Frontal cortex (tissue), 4 donors: Measurements from ENCODE around the gene ANGPTL2. TPM values are rescaled to one million over a fixed set of nuclear protein-coding genes. Genes with fewer than 3 reads are reported as not detected.

Experiments used
- DNase-seq, 2 donors: peaks; one replicate each; pipeline ENCODE4 v3.0.0; 2012; ENCODE audit warnings: low spot score in 2 of 2
- FAIRE-seq: peaks from 2 replicates; lab custom pipeline; 2012; peaks lifted over from hg19 to GRCh38; lab: Jason Lieb, UNC
- total RNA-seq: library from RNA; depleted of rRNA; stranded (reverse); fragments of >200 nt; gene quantifications from one replicate; pipeline ENCODE4 v1.2.3, GENCODE V29; 2014
- donor health status: control.
- donor health status: control.
- donor health status: control.

ANGPTL2 gene
- total RNA-seq, 1 donor from 2014 or later: 2.0 TPM

DNA sequence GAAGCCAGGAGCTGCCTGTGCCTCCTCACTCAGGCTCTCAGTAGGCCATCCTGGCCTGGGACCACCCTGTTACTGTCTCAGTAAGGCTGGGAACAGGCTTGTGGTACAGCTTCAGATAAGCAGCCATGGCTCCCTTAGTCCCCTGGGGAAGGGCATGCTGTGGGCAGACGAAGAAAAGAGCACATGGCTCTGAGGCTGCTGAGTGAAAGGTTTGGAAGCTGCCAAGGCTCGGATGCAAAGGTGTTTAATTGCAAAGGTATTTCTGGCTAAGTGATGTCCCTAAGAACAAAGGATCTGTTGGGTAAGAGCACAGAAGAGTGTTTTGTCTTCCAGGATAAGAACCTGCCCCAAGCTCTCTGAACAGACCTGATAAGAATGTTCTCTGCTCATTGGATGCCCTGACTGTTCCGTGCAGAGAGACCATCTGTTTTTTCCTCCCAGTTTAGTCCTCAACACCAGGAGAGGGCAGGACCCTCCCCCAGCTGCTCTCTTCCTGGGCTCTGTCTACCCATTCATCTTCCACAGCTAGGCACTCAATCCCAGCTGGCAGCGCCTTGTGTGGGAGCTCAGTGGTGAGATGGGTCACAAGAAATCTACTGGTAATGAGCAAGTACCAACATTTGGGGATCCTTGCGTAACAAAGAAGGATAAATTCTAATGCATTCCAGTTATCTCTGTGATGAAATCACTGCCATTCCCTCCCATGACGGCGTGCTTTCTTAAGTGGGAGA is 17.7 kb downstream of the ANGPTL2 start:
- FAIRE-seq (no peak), DNase-seq (no peak)

DNA sequence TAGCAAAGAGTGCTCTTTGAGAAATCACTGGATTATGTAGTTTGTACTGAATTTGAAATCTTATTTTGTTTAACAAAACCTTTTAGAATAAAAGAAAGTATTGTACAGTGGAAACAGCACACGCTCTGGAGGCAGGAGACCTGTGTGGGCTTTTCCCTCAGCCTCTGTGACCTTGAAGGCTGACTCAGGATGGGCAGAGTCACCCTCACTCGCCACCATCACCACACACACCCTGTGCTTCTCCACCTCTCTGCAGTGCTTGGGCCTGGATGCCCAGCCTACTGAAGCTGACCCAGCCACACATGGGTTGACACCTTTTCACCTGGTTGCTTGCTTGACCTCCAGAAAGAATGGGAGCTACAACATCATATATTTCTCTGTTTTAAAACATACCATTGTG is 19.6 kb downstream of the ANGPTL2 start:
- no peak for FAIRE-seq

DNA sequence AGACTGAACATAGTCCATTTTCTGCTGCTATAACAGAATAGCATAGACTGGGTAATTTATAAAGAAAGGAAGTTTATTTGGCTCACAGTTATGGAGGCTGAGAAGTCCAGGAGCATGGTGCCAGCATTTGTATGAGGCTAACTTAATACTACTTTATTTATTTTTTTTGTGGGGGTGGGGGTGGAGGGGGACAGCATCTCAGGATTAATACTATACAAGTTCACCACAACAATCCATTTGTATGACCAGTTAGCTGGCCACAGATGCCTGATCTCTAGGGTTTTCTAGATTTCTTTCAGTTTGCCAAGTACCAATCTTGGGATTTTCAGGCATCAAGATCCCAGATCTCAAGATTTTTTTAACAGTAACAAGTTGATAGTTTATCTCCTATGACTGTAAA is 20.3 kb downstream of the ANGPTL2 start:
- DNase-seq (no peak), FAIRE-seq (no peak)

More for the DNA sequence above, 19.6 kb downstream of the ANGPTL2 start:
- DNase-seq: no peak

DNA sequence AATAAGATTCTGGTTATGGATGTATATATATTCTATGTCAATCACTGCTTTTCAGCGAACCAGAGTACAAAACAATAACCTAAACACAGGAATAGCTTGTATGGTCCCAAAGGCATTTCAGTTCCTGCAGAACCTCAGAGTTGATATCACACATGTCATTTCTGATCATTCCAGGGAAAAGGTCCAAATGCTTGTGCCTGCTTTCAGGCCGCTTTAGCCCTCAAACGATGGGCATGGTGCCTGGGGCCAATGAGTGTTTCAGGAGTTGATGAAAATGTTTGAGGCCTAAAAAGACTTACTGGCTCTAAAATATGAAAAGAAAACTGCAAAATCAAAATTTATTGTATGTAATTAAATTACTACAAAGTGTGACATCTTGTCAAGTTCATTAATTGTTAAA is 22.8 kb downstream of the ANGPTL2 start:
- no peak for DNase-seq
- FAIRE-seq: no peak

DNA sequence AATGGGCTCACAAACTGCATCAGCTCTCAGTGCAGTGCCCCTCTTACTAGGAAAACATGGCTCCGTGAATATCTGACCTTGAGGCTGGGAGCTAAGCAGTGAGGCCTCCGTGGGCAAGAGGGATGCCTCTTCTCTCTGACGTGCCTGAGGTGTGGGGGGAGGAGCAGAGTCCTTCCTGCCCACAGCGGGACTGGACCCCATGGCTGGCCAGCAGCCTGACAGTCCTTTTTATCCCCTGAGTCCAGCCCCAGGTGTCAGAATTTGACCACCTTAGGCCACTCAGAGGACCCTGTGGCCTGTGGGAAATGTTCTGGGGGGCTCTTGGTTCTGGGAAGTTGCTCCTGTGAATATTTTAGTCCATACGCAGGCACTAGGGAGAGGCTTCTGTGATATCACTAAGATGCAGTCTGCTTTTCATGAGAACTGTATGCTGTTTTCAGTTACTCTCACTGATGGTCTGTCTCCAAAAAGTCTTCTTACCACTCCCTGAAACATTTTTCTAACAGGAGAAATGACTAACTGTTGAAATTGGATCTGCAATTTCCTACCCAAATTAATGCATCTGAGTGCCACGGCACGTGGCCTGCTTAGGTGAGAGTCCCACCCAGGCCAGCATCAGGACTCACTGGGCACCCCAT is 23.4 kb downstream of the ANGPTL2 start:
- no peak for DNase-seq

DNA sequence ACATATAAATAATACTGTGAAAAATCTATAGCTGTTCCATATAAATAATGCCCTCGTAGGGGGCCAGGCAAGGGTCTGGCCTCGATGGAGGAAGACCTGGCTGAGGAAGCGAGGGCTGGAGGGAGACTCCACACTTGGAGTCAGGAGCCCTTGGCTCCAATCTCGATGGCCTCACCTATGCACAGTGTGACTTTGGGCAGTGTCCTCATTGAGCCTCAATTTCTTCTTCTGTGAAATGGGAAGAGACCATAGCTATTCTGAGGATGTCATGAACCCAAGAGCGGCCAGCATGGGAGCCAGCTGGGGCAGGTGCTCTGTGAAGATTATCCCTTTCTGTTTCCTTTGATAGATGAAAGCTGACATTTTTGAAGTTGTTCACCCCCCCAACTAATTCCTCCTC is 24.8 kb downstream of the ANGPTL2 start:
- FAIRE-seq (no peak), DNase-seq (no peak)

More for the DNA sequence above, 23.4 kb downstream of the ANGPTL2 start:
- FAIRE-seq: no peak

DNA sequence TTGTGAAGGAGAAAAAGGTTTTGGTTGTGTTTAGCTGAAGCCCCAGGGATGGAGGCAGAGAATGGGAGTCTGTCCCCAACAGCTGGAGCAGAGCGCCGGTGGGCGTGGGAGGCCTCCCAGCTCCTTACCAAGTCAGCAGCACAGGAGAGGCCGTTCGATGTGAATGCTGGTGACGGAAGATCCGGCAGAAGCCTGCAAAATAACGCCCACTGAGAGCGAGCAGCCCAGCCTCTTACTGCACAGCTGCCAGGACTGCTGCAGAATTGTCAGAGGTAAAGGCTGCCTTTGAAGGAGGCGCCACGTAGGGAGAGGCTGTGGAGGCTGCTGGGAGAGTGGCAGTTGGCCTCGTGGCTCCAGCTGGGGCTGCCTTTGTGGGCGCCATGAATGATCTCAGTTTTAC is 26.2 kb downstream of the ANGPTL2 start:
- DNase-seq: no peak
- FAIRE-seq: no peak

DNA sequence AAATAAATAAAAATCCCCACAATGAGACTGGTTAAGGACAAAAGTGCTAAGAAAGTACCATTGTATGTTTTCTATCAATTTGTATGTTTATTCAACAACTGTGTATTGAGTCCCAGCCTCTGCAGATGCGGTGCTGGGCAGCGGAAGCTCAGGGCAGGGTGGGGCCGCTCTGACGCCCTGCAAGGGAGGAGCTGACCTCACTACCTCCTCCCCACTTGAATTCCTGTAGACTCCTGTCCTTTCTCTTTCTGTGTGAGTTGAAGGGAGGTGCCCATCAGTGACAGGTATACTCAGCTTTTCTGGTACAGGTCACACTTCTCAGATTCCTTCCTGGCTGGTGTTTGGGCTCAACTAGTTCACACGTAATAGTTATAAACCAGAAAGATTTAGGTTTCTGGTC is 27.0 kb downstream of the ANGPTL2 start:
- no peak for FAIRE-seq

DNA sequence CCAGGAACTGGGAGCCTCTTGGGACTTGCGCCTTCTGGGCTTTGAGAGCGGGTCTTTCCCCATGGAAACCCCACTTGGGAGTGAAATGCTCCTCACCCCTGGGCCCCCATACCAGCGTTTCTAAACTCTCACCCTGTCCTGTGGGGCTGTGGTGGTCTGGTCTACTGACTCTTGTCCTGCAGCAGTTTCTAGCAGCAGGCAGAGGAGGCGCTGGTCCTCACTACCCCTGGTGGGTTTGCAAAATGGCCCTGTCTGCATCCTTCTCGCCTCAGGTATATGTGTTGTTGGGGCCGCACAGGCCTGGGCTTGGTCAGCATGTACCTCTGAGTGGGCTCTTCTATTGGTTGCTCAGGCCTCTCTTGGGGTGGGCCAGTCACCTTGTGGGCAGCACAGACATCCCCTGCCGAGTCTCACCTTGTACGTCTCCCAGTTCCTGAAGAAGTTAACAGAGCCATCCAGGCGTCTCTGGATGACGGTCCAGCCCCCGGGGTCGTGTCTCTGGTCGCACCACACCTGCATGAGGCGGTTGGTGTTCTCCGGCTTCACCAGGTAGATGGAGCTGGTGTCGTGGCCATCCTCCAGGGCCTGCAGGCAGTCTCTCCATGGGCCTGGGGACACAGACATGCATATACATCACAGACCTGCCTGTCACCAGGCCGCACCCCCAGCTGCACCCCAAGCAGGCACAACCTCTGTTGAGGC is 29.0 kb downstream of the ANGPTL2 start:
- FAIRE-seq (no peak), DNase-seq (no peak)

More for the DNA sequence above, 27.0 kb downstream of the ANGPTL2 start:
- DNase-seq: no peak

DNA sequence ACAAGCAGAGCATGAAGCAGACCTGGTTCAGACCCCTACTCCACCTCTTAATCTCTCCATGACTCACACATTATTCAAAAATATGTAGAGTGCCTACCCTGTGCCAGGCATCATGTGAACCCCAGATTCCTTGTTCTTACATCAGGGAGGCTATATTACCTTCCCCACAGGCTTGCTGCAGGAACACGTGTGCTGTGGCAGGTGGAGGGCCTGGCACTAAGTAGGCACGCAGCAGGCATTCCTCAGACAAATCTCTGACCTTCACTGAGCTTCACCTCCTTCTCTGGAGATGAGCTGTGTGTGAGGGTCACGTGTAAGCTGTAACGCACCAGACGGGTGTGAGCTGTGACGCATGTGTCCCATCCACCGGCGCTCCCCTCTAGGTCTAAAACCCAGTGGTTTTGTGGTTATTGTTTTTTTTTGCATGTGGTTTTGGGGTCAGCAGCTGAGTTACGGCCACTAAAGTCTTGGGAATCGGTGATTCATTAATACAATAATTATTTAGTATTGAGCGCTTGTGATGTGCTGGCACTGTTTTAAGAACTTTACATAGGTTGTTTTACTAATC is 30.3 kb downstream of the ANGPTL2 start:
- FAIRE-seq (no peak), DNase-seq (no peak)

DNA sequence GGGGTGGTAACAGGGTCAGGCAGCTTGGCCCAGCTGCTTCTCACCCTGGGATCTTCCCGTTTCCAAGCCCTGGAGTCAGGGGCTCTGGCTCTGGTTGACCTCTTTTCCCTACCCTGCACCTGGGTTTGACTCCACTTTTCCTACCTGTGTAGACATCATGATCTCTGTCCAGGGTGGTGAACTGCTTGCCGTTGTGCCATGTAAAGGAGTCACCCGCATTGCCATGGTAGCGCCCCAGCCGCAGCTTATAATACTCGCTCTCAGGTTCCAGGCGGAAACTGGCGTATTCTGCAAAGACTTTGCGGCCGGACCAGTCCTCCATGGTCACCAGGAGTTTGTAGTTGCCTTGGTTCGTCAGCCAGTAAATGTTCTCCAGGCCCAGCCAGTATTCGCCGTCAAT is 30.9 kb downstream of the ANGPTL2 start:
- FAIRE-seq (no peak), DNase-seq (no peak)

DNA sequence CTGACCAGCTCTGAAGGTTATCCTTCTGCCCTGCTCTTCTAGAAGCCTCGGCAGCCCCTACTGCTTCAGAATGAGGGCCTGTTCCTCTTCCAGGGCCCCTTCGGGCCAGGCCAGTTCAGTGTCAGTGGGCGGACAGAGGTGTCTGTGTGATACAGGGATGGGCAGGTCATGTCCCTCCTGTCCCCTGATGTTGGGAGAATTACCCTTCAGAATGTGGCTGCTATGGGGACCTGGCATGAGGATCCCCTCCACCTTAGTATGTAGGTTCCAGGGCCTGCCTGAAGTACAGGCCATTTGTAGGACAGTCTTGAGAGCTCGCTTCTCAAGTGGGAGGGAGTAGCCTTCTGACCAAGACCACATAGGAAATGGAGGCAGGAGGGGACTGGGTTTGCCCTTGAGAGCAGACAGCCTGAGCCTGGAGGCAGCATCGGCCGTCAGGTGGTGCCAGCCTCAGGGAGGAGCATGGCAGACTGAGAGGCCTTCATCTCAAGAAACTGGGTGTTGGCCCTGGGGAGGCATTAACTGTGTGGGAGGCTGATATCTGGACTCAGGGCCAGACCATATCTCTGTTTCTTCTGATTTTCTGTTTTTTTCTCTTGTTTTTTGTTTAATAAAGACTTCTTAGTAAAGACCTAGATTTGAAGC is 32.0 kb downstream of the ANGPTL2 start:
- no peak for DNase-seq
- no peak for FAIRE-seq

DNA sequence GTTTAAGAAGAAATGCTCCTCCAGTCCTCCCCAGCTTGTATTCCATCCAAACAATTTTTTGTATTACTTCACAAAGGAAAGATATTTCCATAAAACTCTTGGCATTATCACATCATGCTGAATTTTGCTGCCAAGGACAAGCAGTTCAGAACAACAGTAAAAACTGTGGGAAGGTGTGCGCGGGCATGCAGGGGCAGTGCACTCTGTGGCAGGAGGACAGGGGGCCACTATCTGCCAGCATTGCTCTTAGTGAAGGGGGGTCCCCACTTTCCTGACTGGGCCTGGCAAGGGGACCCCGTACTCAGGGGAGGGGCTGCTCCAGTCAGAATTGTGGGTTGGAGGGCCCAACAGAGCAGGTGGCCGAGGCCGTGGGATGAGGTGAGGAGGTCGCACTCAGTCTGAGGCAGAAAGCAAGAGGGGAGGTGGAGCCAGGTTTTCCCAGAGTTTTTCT is 32.8 kb downstream of the ANGPTL2 start:
- no peak for FAIRE-seq

DNA sequence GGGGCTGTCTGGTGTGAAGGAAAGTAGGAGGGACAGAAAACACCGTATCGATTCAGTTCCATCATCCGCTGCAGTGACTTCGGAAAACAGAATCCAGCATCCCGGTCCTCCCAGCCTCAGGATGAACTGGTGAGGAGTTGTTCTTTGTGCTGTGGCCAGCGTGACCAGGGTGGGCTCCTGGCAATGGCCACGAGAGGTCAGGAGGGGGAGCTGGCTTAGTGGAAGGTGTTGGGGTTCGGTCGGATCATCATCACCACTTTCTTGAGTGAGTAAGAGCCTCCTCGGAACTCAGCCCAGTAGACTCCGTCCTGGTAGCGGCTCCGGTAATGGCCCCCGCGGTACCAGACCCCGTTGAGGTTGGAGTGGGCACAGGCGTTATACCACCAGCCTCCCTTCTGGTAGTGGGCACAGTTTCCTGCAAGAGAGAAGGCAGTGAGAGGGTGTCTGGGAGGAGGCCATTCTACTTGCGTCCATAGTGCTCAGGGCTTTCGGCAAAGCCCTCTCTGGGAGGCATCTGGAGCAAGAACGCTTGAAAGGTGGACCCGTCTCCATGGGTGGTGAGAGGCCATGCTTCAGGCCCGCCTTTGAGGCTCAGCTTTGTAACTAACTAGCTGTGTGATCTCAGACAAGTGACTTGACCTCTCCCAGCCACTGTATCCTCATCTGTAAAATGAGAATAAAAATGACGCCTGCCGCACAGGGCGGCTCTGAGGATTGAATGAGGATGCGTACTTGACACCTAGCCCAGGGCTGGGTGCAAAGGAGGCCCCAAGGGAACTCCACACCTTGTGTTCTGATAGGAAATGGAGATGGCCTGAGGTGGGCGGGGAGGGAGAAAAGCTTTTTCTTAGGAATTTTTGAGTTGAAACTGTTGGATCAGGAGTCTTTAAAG is 33.5 kb downstream of the ANGPTL2 start:
- DNase-seq: no peak
- FAIRE-seq: no peak

More for the DNA sequence above, 32.8 kb downstream of the ANGPTL2 start:
- DNase-seq: no peak

DNA sequence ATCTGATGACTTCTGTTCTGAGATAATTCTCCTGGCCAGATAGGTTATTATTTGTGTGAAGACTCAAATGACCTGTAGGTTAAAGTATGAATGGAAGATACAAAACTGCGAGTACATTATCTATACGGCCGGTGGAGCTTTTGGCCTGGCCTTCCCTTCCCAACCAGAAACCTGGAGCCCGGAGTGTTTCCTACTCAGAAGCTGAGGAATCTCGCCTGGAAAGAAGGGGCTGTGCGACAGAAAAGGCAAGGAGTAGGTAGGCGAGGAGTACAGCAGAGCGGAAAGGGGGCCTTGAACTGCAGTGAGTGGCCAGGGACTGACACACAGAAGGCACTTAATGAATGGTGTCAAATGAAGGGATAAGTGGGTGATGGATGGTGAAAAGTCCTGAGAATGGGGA is 34.6 kb downstream of the ANGPTL2 start:
- DNase-seq (no peak), FAIRE-seq (no peak)

DNA sequence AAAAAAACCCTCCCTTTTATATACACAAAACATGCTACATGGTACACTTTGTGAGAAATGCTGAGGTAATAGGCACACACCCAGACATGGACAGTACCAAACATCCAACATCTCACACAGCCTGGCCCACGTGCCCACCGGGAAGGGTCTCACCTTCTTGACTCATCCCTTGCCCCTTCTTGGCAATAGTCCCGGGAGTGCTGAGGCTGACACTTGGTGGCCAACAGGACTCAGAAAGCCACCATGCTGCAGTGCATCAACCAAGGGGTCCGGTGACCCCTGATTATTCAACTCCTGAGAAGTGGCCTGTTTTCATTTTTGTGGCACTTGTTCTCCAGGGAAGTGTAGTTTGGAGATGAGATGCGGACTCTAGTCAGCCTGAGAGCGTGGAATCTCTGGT is 35.0 kb downstream of the ANGPTL2 start:
- FAIRE-seq (no peak), DNase-seq (no peak)

DNA sequence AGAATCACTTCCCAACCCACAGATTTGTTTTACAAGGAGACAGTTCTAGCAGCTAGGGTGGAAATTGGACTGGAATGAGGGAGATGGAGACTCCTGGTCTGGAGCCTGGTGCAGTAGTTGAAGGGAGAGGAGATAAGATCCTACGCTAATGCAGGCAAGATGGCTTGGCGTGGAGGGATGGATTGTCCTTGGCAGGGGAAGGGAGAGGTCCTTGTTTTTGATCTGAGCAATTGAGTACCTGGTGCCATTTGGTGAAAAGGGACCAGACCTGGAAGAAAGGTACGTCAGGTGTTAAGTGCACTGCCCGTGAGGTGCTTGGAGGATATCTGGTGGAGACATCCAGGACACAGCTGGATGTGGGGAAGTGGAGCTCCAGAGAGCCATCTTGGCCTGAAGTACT is 35.7 kb downstream of the ANGPTL2 start:
- FAIRE-seq (no peak), DNase-seq (no peak)

DNA sequence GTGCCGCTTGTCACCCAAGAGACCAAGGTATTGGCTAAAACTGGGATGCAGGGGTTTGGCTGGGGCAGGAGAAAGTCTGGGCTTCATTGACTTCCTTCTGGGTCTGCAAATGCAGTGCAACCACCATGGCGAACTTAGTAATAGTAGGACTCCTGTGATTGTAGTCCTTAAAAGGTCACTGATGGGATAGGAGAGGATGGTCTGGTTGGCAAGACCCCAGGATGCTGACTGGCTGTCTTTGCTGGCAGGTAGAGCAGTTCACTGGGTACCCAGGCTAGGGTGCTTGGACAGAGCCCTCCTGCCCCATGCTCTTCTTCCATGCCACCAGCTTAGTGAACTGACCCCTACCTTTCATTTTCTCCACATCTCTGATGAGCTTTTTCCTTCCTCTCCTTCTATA is 37.2 kb downstream of the ANGPTL2 start:
- DNase-seq (no peak), FAIRE-seq (no peak)
